Endothelial cell of umbilical vein (primary cell): ENCODE data around the gene KCTD17. TPM values are rescaled to one million over a fixed set of nuclear protein-coding genes. Genes with fewer than 3 reads are reported as not detected.

Experiments
- BruUV-seq: library from RNA; stranded (reverse); fragments of 400-500 nt; replicated peaks from 2 replicates; lab custom pipeline; 2021; lab: Mats Ljungman, UMichigan
- CTCF ChIA-PET: fragments of 300-600, 350-600 bp; sonication (Branson Sonifier 250); formaldehyde crosslinking; loops from one replicate; lab custom pipeline; 2021; ENCODE audit warnings: antibody characterized with exemption, inconsistent platforms; lab: Charles Lee
- POLR2A ChIA-PET: fragments of 300-600, 350-600 bp; sonication (Branson Sonifier 250); formaldehyde crosslinking; loops from one replicate; lab custom pipeline; 2021; ENCODE audit warnings: antibody characterized with exemption, inconsistent platforms; lab: Charles Lee
- DNase-seq: peaks from one replicate; pipeline ENCODE4 v3.0.0-alpha.2; 2011; ENCODE audit warnings: low read depth, low spot score
- FAIRE-seq: peaks from 2 replicates; lab custom pipeline; 2011; peaks lifted over from hg19 to GRCh38; lab: Jason Lieb, UNC
- H2AFZ ChIP-seq: 2 replicates; pipeline ENCODE4 v1.6.0; 2012; ENCODE audit warnings: low read depth, low read length, control low read depth, inconsistent platforms
- H3K27ac ChIP-seq: 2 replicates; pipeline ENCODE4 v1.5.1; 2011; ENCODE audit warnings: low read depth, mild to moderate bottlenecking, control low read depth, low read length, moderate library complexity; ENCODE audit not compliant: insufficient read depth
- H3K27me3 ChIP-seq, 2 experiments: 2 replicates each; pipeline versions ENCODE4 v1.6.0 to v1.6.1; 2011; ENCODE audit warnings: low read length in 2 of 2, mixed read lengths in 1 of 2; ENCODE audit not compliant: control insufficient read depth in 2 of 2, insufficient read depth in 2 of 2
- H3K36me3 ChIP-seq, 2 experiments: 2 replicates in 1 of 2; 3 replicates in 1 of 2; pipeline ENCODE4 v1.5.1; 2011; ENCODE audit warnings: low read length in 2 of 2, mild to moderate bottlenecking in 1 of 2, moderate library complexity in 1 of 2; ENCODE audit not compliant: control insufficient read depth in 2 of 2, insufficient read depth in 2 of 2; ENCODE audit errors: extremely low read depth in 1 of 2
- H3K4me1 ChIP-seq: 3 replicates; pipeline ENCODE4 v1.5.1; 2011; ENCODE audit warnings: mild to moderate bottlenecking, low read length; ENCODE audit not compliant: control insufficient read depth, insufficient read depth; ENCODE audit errors: extremely low read depth
- H3K4me2 ChIP-seq: 2 replicates; pipeline ENCODE4 v1.6.1; 2011; ENCODE audit warnings: low read length, control low read depth, mixed read lengths; ENCODE audit not compliant: insufficient read depth
- H3K4me3 ChIP-seq, 3 experiments: fragments of 200-600 bp in 1 of 3; sonication (generic), shearing (Covaris generic) in 1 of 3; replicated peaks in 1 of 3; 2 replicates each; pipeline ENCODE4 v1.5.1; 2011 to 2016; ENCODE audit warnings: control low read depth in 3 of 3, low read length in 3 of 3, mild to moderate bottlenecking in 2 of 3, inconsistent platforms in 1 of 3, low read depth in 1 of 3, moderate library complexity in 1 of 3; ENCODE audit not compliant: insufficient read depth in 1 of 3
- H3K79me2 ChIP-seq: 2 replicates; pipeline ENCODE4 v1.6.0; 2012; ENCODE audit warnings: low read length, inconsistent platforms; ENCODE audit not compliant: control insufficient read depth, insufficient read depth
- H3K9ac ChIP-seq: replicated peaks from 2 replicates; pipeline ENCODE3; 2011; ENCODE audit warnings: low read length, control low read depth; ENCODE audit not compliant: insufficient read depth; ENCODE audit errors: extremely low read depth
- H3K9me1 ChIP-seq: replicated peaks from 3 replicates; pipeline ENCODE4 v1.6.0; 2011; ENCODE audit warnings: mild to moderate bottlenecking, low read length; ENCODE audit not compliant: control insufficient read depth, insufficient read depth; ENCODE audit errors: extremely low read depth
- H3K9me3 ChIP-seq: replicated peaks from 2 replicates; pipeline ENCODE4 v1.5.1; 2012; ENCODE audit warnings: low read length, inconsistent platforms; ENCODE audit not compliant: control insufficient read depth, insufficient read depth
- H4K20me1 ChIP-seq: replicated peaks from 2 replicates; pipeline ENCODE3; 2011; ENCODE audit warnings: mild to moderate bottlenecking, low read length; ENCODE audit not compliant: control insufficient read depth, insufficient read depth; ENCODE audit errors: extremely low read depth
- EZH2 ChIP-seq: IDR thresholded peaks from 2 replicates; pipeline ENCODE4 v1.6.1; 2012; ENCODE audit warnings: borderline replicate concordance, low read depth, mild to moderate bottlenecking, moderate library complexity, low read length, inconsistent platforms; ENCODE audit not compliant: severe bottlenecking
- FOS ChIP-seq: IDR thresholded peaks from 2 replicates; pipeline ENCODE4 v1.6.1; 2011; ENCODE audit warnings: mild to moderate bottlenecking, low read length, moderate library complexity, borderline replicate concordance; ENCODE audit not compliant: insufficient read depth
- GATA2 ChIP-seq: IDR thresholded peaks from 2 replicates; pipeline ENCODE4 v1.7.0; 2011; ENCODE audit warnings: low read depth, mild to moderate bottlenecking, moderate library complexity, mixed read lengths, low read length; ENCODE audit not compliant: insufficient read length, insufficient read depth
- JUN ChIP-seq: IDR thresholded peaks from 2 replicates; pipeline ENCODE4 v1.6.1; 2011; ENCODE audit warnings: borderline replicate concordance, low read depth; ENCODE audit not compliant: insufficient read length, insufficient read depth
- MYC ChIP-seq: IDR thresholded peaks from one replicate; pipeline ENCODE4 v1.6.1; 2011; ENCODE audit warnings: mild to moderate bottlenecking, low read depth, low read length
- POLR2A ChIP-seq: IDR thresholded peaks from 2 replicates; pipeline ENCODE4 v1.6.1; 2012; ENCODE audit warnings: low read depth, mild to moderate bottlenecking, control low read depth, low read length
- POLR2AphosphoS5 ChIP-seq: IDR thresholded peaks from 2 replicates; pipeline ENCODE4 v1.6.1; 2012; ENCODE audit warnings: low read depth, mild to moderate bottlenecking, control low read depth, low read length, moderate library complexity; ENCODE audit not compliant: insufficient read depth
- dilution Hi-C: fragments of 300-500 bp; cut with MboI; formaldehyde crosslinking; loops from one replicate; pipeline ENCODE4 v1.15.0; 2019; ENCODE audit warnings: low sequenced_read_pairs; ENCODE audit not compliant: extremely low pct_ligation_motif_present
- intact Hi-C: fragments of 100-400 bp; cut with micrococcal nuclease; formaldehyde crosslinking; loops from one replicate; pipeline ENCODE4 v1.10.0; 2022
- polyA plus RNA-seq, 4 experiments: library from polyadenylated mRNA; depleted of rRNA in 3 of 4; stranded (reverse) in 3 of 4; unstranded in 1 of 4; fragments of >200 nt; gene quantifications; 2 replicates each; pipeline versions ENCODE4 v1.2.1 to v1.2.3, GENCODE V29; 2011 to 2012; ENCODE audit warnings: missing spikeins in 1 of 4
- small RNA-seq: library from RNA; depleted of rRNA; stranded (forward); fragments of <200 nt; gene quantifications from one replicate; pipeline ENCODE3, GENCODE V24; 2012; ENCODE audit warnings: low replicate concordance, low read depth; ENCODE audit not compliant: insufficient read depth, insufficient read length
- total RNA-seq: library from RNA; stranded (reverse); gene quantifications from 2 replicates; pipeline ENCODE4 v1.2.3, GENCODE V29; 2021
- TF ChIP-seq, protein P1 (sequence below), 2 donors: IDR thresholded peaks; 1 replicate in 1 of 2; 2 replicates in 1 of 2; pipeline ENCODE4 v1.5.1; 2011; ENCODE audit warnings: low read length in 2 of 2, mild to moderate bottlenecking in 2 of 2, moderate library complexity in 2 of 2, control low read depth in 1 of 2, inconsistent platforms in 1 of 2, low read depth in 1 of 2; ENCODE audit not compliant: insufficient read depth in 1 of 2; ENCODE audit errors: extremely low read depth in 1 of 2
- TF ChIP-seq, protein P2 (sequence below): IDR thresholded peaks from 2 replicates; pipeline ENCODE4 v1.6.1; 2011; ENCODE audit not compliant: insufficient read depth, insufficient read length

Gene KCTD17
- total and polyA plus RNA-seq, 2 donors (not counting 3 experiments of a cell fraction or from before 2014, with no cell fraction given): 59.2 to 73.0 TPM

DNA sequence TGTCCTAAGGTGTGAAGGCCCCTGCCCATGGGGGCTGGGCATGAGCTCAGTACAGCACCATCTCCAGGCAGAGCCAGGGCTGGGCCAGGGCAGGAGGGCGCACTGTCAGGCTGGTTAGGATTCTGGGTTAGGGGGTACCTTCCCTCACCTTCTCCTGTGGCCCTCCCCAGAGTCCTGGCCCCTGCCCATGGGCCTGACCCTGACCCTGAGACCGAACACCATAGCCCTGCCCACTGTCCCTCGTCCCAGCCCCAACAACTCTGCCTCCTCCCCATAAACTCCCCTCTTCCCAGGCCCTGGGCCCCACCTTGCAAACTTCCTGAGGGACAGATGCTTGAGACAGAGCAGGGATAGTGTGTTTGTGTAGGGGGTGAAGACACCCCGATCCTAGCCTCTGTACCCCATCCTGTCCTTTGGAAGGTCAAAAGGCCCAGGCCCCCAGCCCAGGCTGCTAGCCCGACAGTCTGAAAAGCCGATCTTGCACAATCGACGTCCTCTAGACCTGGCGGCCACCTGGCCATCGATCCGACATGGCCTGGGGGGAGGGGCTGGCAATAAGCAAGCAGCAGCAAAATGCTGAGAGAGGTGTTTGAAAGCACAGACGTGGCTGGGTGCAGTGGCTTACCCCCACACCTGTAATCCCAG lies 60.7 kb downstream of the KCTD17 start:
- no peak for TF ChIP-seq POLR2A
- TF ChIP-seq JUN: no peak
- no peak for TF ChIP-seq MYC
- TF ChIP-seq FOS: no peak
- no peak for TF ChIP-seq GATA2
- TF ChIP-seq EZH2: no peak
- TF ChIP-seq, protein P1, sequence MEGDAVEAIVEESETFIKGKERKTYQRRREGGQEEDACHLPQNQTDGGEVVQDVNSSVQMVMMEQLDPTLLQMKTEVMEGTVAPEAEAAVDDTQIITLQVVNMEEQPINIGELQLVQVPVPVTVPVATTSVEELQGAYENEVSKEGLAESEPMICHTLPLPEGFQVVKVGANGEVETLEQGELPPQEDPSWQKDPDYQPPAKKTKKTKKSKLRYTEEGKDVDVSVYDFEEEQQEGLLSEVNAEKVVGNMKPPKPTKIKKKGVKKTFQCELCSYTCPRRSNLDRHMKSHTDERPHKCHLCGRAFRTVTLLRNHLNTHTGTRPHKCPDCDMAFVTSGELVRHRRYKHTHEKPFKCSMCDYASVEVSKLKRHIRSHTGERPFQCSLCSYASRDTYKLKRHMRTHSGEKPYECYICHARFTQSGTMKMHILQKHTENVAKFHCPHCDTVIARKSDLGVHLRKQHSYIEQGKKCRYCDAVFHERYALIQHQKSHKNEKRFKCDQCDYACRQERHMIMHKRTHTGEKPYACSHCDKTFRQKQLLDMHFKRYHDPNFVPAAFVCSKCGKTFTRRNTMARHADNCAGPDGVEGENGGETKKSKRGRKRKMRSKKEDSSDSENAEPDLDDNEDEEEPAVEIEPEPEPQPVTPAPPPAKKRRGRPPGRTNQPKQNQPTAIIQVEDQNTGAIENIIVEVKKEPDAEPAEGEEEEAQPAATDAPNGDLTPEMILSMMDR (IDR thresholded peaks at IDR 0.05; ENCODE audit: extremely low read depth in 1 of 2, insufficient read depth in 1 of 2, low read depth in 1 of 2, low read length in 2 of 2): no peak
- no peak for TF ChIP-seq POLR2AphosphoS5
- TF ChIP-seq, protein P2, sequence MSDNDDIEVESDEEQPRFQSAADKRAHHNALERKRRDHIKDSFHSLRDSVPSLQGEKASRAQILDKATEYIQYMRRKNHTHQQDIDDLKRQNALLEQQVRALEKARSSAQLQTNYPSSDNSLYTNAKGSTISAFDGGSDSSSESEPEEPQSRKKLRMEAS: no peak
- dilution Hi-C loops (no loop called here), intact Hi-C loops (no loop called here)
- no peaks in the 10 kb centered on the region for H4K20me1 ChIP-seq
- BruUV-seq: no TSS peak
- H2AFZ ChIP-seq: no peak overlapping the region
- H3K36me3 ChIP-seq: no peaks in the 10 kb centered on the region
- CTCF ChIA-PET: no interaction called here
- H3K4me1 ChIP-seq: no peaks in the 10 kb centered on the region
- FAIRE-seq (no peak), DNase-seq (no peak)
- H3K9me3 ChIP-seq: no peaks in the 10 kb centered on the region
- no peaks in the 10 kb centered on the region for H3K79me2 ChIP-seq
- H3K9ac ChIP-seq: no peak overlapping the region
- no peak overlapping the region for H3K4me2 ChIP-seq
- no peaks in the 10 kb centered on the region for H3K9me1 ChIP-seq
- no peak overlapping the region for H3K27ac ChIP-seq
- peaks cover 0 to 4% of the 10 kb centered on the region in 2 experiments for H3K27me3 ChIP-seq
- POLR2A ChIA-PET: no interaction called here
- H3K4me3 ChIP-seq: no peak overlapping the region

Small RNA genes lying within 50 kb of the gene (small RNA-seq; reads per million reads assigned to genes)
- not detected for gene RF00019

Other genes starting within 250 kb of the KCTD17 start
- not detected in 2 replicates for gene PVALB, start 234.7 kb upstream of the KCTD17 start, total RNA-seq
- gene PVALB, start 234.7 kb upstream of the KCTD17 start, polyA plus RNA-seq: not detected in 2 replicates
- not detected in 2 replicates for gene NCF4, start 190.7 kb upstream of the KCTD17 start, total RNA-seq
- gene NCF4, start 190.7 kb upstream of the KCTD17 start, polyA plus RNA-seq: 0.07 and 0.13 TPM in 2 replicates
- gene CSF2RB, start 138.1 kb upstream of the KCTD17 start, total RNA-seq: 20.6 and 24.9 TPM in 2 replicates
- gene CSF2RB, start 138.1 kb upstream of the KCTD17 start, polyA plus RNA-seq: 68.2 and 100 TPM in 2 replicates
- 38.0 and 39.2 TPM in 2 replicates for gene TST, start 32.3 kb upstream of the KCTD17 start, total RNA-seq
- 95.1 and 116 TPM in 2 replicates for gene TST, start 32.3 kb upstream of the KCTD17 start, polyA plus RNA-seq
- 87.3 and 93.2 TPM in 2 replicates for gene MPST, start 32.0 kb upstream of the KCTD17 start, total RNA-seq
- 124 and 185 TPM in 2 replicates for gene MPST, start 32.0 kb upstream of the KCTD17 start, polyA plus RNA-seq
- not detected in 2 replicates for gene TMPRSS6, start 58.0 kb downstream of the KCTD17 start, total RNA-seq
- not detected in 2 replicates for gene TMPRSS6, start 58.0 kb downstream of the KCTD17 start, polyA plus RNA-seq
- gene IL2RB, start 98.2 kb downstream of the KCTD17 start, total RNA-seq: not detected in 2 replicates
- 0.01 and 0.10 TPM in 2 replicates for gene IL2RB, start 98.2 kb downstream of the KCTD17 start, polyA plus RNA-seq
- 27.6 and 31.5 TPM in 2 replicates for gene C1QTNF6, start 136.5 kb downstream of the KCTD17 start, total RNA-seq
- gene C1QTNF6, start 136.5 kb downstream of the KCTD17 start, polyA plus RNA-seq: 20.2 and 23.6 TPM in 2 replicates
- gene SSTR3, start 160.7 kb downstream of the KCTD17 start, total RNA-seq: not detected in 2 replicates
- not detected in 2 replicates for gene SSTR3, start 160.7 kb downstream of the KCTD17 start, polyA plus RNA-seq
- 111 and 122 TPM in 2 replicates for gene RAC2, start 192.5 kb downstream of the KCTD17 start, total RNA-seq
- gene RAC2, start 192.5 kb downstream of the KCTD17 start, polyA plus RNA-seq: 181 and 196 TPM in 2 replicates
- not detected in 2 replicates for gene CYTH4, start 230.8 kb downstream of the KCTD17 start, total RNA-seq
- gene CYTH4, start 230.8 kb downstream of the KCTD17 start, polyA plus RNA-seq: 0.06 and 0.29 TPM in 2 replicates